HepG2 (cell line): ENCODE data around the gene EGFL8. TPM values are rescaled to one million over a fixed set of nuclear protein-coding genes. Genes with fewer than 3 reads are reported as not detected.

Experiments
- AGO2 ChIP-seq: fragments of 200-400 bp; formaldehyde crosslinking; optimal IDR thresholded peaks from 2 replicates; pipeline ENCODE3; 2017; ENCODE audit warnings: mild to moderate bottlenecking, low read depth, low read length, moderate library complexity
- GFI1 ChIP-seq: sonication (generic); formaldehyde crosslinking; IDR thresholded peaks from 2 replicates; pipeline ENCODE4 v1.5.0; 2020; ENCODE audit warnings: missing genetic modification reagents, mild to moderate bottlenecking, borderline replicate concordance
- HNRNPH1 ChIP-seq: fragments of 200-400 bp; formaldehyde crosslinking; optimal IDR thresholded peaks from 2 replicates; pipeline ENCODE3; 2017; ENCODE audit warnings: mild to moderate bottlenecking, low read depth, low read length
- MXD4 ChIP-seq: IDR thresholded peaks from 2 replicates; pipeline ENCODE4 v1.6.1; 2016; ENCODE audit warnings: mild to moderate bottlenecking, missing biosample characterization, missing genetic modification reagents
- POLR2G ChIP-seq: fragments of 200-400 bp; formaldehyde crosslinking; IDR thresholded peaks from 2 replicates; pipeline ENCODE4 v1.6.1; 2018; ENCODE audit warnings: mild to moderate bottlenecking, low read depth, low read length, moderate library complexity
- STAG1 ChIP-seq: sonication (generic); formaldehyde crosslinking; IDR thresholded peaks from 2 replicates; pipeline ENCODE4 v1.4.0; 2020; ENCODE audit warnings: missing genetic modification reagents
- ZNF101 ChIP-seq: sonication (generic); formaldehyde crosslinking; IDR thresholded peaks from 2 replicates; pipeline ENCODE4 v1.4.0; 2020; ENCODE audit warnings: mild to moderate bottlenecking, low read depth, missing genetic modification reagents, borderline replicate concordance
- ZNF260 ChIP-seq: sonication (generic); formaldehyde crosslinking; IDR thresholded peaks from 2 replicates; pipeline ENCODE4 v1.4.0; 2020; ENCODE audit warnings: missing genetic modification reagents, low read depth, mild to moderate bottlenecking, borderline replicate concordance
- ZNF501 ChIP-seq: sonication (generic); formaldehyde crosslinking; IDR thresholded peaks from 2 replicates; pipeline ENCODE4 v1.5.1; 2020; ENCODE audit warnings: mild to moderate bottlenecking, moderate library complexity, missing genetic modification reagents
- ZNF562 ChIP-seq: sonication (generic); formaldehyde crosslinking; IDR thresholded peaks from 2 replicates; pipeline ENCODE4 v1.8.0; 2022; ENCODE audit warnings: missing genetic modification reagents, borderline replicate concordance
- ZNF616 ChIP-seq: sonication (generic); formaldehyde crosslinking; IDR thresholded peaks from 2 replicates; pipeline ENCODE4 v1.5.0; 2020; ENCODE audit warnings: low read depth, mild to moderate bottlenecking, missing genetic modification reagents
- ZNF747 ChIP-seq: sonication (generic); formaldehyde crosslinking; IDR thresholded peaks from 2 replicates; pipeline ENCODE4 v1.8.1; 2023; ENCODE audit warnings: missing genetic modification reagents, mild to moderate bottlenecking, borderline replicate concordance
- ZNF75D ChIP-seq: sonication (generic); formaldehyde crosslinking; IDR thresholded peaks from 2 replicates; pipeline ENCODE4 v1.8.1; 2023; ENCODE audit warnings: missing genetic modification reagents, mild to moderate bottlenecking, borderline replicate concordance
- polyA plus RNA-seq, 8 experiments: library from polyadenylated mRNA; depleted of rRNA in 3 of 8; stranded (reverse) in 7 of 8; unstranded in 1 of 8; fragments of >200 nt; fragmentation: Illumina TruSeq in 4 of 8; extraction: Trizol in 4 of 8; gene quantifications; 2 replicates each; pipeline versions ENCODE4 v1.2.1 to v1.2.3, GENCODE V29; 2011 to 2016; ENCODE audit warnings: low read depth in 4 of 8, missing spikeins in 1 of 8, mixed read lengths in 1 of 8; ENCODE audit not compliant: insufficient read depth in 1 of 8
- total RNA-seq, 5 experiments: library from RNA; depleted of rRNA; stranded (reverse); fragments of >200 nt; fragmentation: Illumina TruSeq; extraction: Trizol; gene quantifications; 2 replicates each; pipeline ENCODE4 v1.2.3, GENCODE V29; 2016; ENCODE audit warnings: low read depth in 1 of 5
- TF ChIP-seq, protein P1 (sequence below): sonication (generic); formaldehyde crosslinking; IDR thresholded peaks from 2 replicates; pipeline ENCODE4 v1.5.1; 2020; ENCODE audit warnings: missing genetic modification reagents, mild to moderate bottlenecking, borderline replicate concordance
- TF ChIP-seq, protein P2 (sequence below): sonication (generic); formaldehyde crosslinking; IDR thresholded peaks from 2 replicates; pipeline ENCODE4 v1.4.0; 2020; ENCODE audit warnings: mild to moderate bottlenecking, missing genetic modification reagents
- TF ChIP-seq, protein P3 (sequence below): sonication (generic); formaldehyde crosslinking; IDR thresholded peaks from 2 replicates; pipeline ENCODE4 v1.5.0; 2020; ENCODE audit warnings: mild to moderate bottlenecking, missing genetic modification reagents
- TF ChIP-seq, protein P4 (sequence below): sonication (generic); formaldehyde crosslinking; IDR thresholded peaks from 2 replicates; pipeline ENCODE4 v1.4.0; 2020; ENCODE audit warnings: mild to moderate bottlenecking, missing genetic modification reagents
- TF ChIP-seq, protein P5 (sequence below): IDR thresholded peaks from 2 replicates; pipeline ENCODE4 v1.6.1; 2016; ENCODE audit warnings: mild to moderate bottlenecking, missing biosample characterization, missing genetic modification reagents

The EGFL8 gene
- total and polyA plus RNA-seq, 2 of the 13 experiments (the other 11 are each of a cell fraction or from before 2014, with no cell fraction given), result 10.0 to 11.5 TPM

DNA sequence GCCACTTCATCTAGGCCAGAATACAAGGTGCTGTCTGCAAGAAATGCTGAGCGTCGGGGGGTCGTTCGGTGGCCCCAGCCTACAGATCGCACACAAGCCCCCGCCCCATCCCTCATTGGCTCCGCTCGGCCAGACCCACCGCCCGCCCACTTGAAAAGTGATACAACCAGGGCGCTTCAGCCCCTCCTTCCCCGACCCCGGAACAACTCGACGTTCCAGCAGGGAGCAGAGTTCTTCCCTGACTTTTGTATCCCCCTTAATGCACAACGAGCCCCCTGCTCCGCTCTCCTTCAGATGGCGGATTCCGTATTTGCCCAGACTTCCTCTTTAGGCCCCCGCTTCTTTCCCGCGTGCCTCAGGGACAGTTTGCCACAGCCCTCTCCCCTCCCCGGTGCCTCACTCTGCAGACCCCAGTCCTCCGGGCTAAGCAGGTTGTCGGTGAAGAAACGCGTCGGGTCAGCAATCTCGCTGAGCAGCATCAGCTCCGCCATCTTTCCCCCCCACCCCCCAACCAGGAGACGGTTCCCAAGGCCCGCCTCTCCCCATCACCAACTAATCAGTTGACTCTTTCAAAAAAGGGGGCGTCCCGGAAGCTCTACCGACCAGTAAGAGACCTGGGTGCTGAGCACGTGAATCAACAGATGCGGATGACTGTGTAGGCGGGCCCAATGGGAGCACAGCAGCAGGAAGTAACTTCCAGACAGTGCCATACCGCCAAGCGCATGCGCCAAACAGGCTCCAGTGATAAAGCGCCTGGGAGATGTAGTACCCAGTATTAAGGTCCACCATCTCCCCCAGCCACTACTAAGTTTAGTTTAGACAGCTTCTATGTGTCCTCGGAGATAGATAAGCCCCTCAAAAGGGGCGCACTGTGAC, 36.4 kb upstream of the EGFL8 start, which contains the start of gene ATF6B (continued):
- TF ChIP-seq MXD4 (CRISPR knock-in tag) (0 out of 2 replicates have a peak, but pooled peaks have one; percentile 24), ZNF501 (CRISPR knock-in tag) (peak; percentile 65; the same call in 1 of the 2 replicates), STAG1 (no peak), ZNF260 (no peak), POLR2G (peak; percentile 91), HNRNPH1 (peak; percentile 93), ZNF101 (no peak), GFI1 (CRISPR knock-in tag) (no peak), ZNF562 (CRISPR knock-in tag) (no peak), ZNF616 (CRISPR knock-in tag) (0 out of 2 replicates have a peak, but pooled peaks have one; percentile 28), AGO2 (peak; percentile 73), ZNF75D (CRISPR knock-in tag) (no peak), ZNF747 (CRISPR knock-in tag) (peak; percentile 64; the same call in 1 of the 2 replicates)
- TF ChIP-seq, protein P1, sequence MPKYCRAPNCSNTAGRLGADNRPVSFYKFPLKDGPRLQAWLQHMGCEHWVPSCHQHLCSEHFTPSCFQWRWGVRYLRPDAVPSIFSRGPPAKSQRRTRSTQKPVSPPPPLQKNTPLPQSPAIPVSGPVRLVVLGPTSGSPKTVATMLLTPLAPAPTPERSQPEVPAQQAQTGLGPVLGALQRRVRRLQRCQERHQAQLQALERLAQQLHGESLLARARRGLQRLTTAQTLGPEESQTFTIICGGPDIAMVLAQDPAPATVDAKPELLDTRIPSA (CRISPR knock-in tag), result no peak
- TF ChIP-seq, protein P2, sequence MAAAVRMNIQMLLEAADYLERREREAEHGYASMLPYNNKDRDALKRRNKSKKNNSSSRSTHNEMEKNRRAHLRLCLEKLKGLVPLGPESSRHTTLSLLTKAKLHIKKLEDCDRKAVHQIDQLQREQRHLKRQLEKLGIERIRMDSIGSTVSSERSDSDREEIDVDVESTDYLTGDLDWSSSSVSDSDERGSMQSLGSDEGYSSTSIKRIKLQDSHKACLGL (CRISPR knock-in tag), result peak; percentile 60; the same call in 1 of the 2 replicates
- TF ChIP-seq, protein P3, sequence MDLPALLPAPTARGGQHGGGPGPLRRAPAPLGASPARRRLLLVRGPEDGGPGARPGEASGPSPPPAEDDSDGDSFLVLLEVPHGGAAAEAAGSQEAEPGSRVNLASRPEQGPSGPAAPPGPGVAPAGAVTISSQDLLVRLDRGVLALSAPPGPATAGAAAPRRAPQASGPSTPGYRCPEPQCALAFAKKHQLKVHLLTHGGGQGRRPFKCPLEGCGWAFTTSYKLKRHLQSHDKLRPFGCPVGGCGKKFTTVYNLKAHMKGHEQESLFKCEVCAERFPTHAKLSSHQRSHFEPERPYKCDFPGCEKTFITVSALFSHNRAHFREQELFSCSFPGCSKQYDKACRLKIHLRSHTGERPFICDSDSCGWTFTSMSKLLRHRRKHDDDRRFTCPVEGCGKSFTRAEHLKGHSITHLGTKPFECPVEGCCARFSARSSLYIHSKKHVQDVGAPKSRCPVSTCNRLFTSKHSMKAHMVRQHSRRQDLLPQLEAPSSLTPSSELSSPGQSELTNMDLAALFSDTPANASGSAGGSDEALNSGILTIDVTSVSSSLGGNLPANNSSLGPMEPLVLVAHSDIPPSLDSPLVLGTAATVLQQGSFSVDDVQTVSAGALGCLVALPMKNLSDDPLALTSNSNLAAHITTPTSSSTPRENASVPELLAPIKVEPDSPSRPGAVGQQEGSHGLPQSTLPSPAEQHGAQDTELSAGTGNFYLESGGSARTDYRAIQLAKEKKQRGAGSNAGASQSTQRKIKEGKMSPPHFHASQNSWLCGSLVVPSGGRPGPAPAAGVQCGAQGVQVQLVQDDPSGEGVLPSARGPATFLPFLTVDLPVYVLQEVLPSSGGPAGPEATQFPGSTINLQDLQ (CRISPR knock-in tag), result no peak; the same call in 1 of the 2 replicates
- TF ChIP-seq, protein P4, sequence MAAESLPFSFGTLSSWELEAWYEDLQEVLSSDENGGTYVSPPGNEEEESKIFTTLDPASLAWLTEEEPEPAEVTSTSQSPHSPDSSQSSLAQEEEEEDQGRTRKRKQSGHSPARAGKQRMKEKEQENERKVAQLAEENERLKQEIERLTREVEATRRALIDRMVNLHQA (CRISPR knock-in tag), result no peak
- TF ChIP-seq, protein P5, sequence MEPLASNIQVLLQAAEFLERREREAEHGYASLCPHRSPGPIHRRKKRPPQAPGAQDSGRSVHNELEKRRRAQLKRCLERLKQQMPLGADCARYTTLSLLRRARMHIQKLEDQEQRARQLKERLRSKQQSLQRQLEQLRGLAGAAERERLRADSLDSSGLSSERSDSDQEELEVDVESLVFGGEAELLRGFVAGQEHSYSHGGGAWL, result no peak
- TF ChIP-seq, all 625 proteins: peak for 200
